Transverse colon (tissue), 4 donors: Measurements from ENCODE around the gene APC2. TPM values are rescaled to one million over a fixed set of nuclear protein-coding genes. Genes with fewer than 3 reads are reported as not detected.

ENCODE experiments used
- DNase-seq: peaks from one replicate; pipeline ENCODE4 v3.0.0-alpha.2; 2019
- H3K27ac ChIP-seq, 4 donors: fragments of 200-600 bp; sonication (generic); 2 replicates each; pipeline ENCODE4 v1.5.1; 2016 to 2018; ENCODE audit warnings: inconsistent platforms in 4 of 4
- H3K27me3 ChIP-seq: fragments of 200-600 bp; sonication (generic); 2 replicates; pipeline ENCODE4 v1.5.1; 2017; ENCODE audit warnings: inconsistent platforms
- H3K36me3 ChIP-seq, 4 donors: fragments of 200-600 bp; sonication (generic); 2 replicates each; pipeline ENCODE4 v1.5.1; 2017 to 2019; ENCODE audit warnings: inconsistent platforms in 4 of 4
- H3K4me1 ChIP-seq, 4 donors: fragments of 200-600 bp; sonication (generic); 2 replicates each; pipeline ENCODE4 v1.5.1; 2017 to 2020; ENCODE audit warnings: inconsistent platforms in 4 of 4
- H3K4me3 ChIP-seq, 4 donors: fragments of 200-600 bp; sonication (generic); 1 replicate in 1 of 4; 2 replicates in 3 of 4; pipeline versions ENCODE4 v1.5.1 to v1.6.1; 2017 to 2019; ENCODE audit warnings: inconsistent platforms in 4 of 4
- H3K9me3 ChIP-seq, 2 donors: fragments of 200-600 bp; sonication (generic); 2 replicates each; pipeline ENCODE4 v1.5.1; 2017 to 2019; ENCODE audit warnings: inconsistent platforms in 2 of 2
- EP300 ChIP-seq: sonication (generic); formaldehyde crosslinking; IDR thresholded peaks from one replicate; pipeline ENCODE4 v1.6.1; 2017; ENCODE audit warnings: antibody characterized with exemption, low read depth
- POLR2A ChIP-seq: fragments of 450-650 bp; IDR thresholded peaks from one replicate; pipeline ENCODE4 v1.6.1; 2016; ENCODE audit warnings: antibody characterized with exemption, mild to moderate bottlenecking, moderate library complexity
- POLR2AphosphoS5 ChIP-seq, 3 donors: sonication (generic); formaldehyde crosslinking; IDR thresholded peaks; one replicate each; pipeline ENCODE4 v1.6.1; 2016; ENCODE audit warnings: antibody characterized with exemption in 3 of 3
- WGBS, 2 donors: methylation state at CpG; one replicate each; pipeline ENCODE4 v1.1.5; 2018; ENCODE audit warnings: low coverage in 1 of 2; 5-methylcytosine and 5-hydroxymethylcytosine counted together
- in situ Hi-C, 4 donors: fragments of 200-750 bp; cut with MboI; loops; one replicate each; pipeline versions ENCODE4 v1.15.0 to v1.15.1; 2017; ENCODE audit warnings: low sequenced_read_pairs in 3 of 4, low pct_ligation_motif_present in 1 of 4, low pct_unique_long_range_greater_than_20kb in 1 of 4
- intact Hi-C: fragments of 100-400 bp; cut with DNase I; formaldehyde crosslinking; loops from one replicate; pipeline ENCODE4 v1.15.1; 2023; ENCODE audit warnings: low total_unique reads
- total RNA-seq, 4 donors: library from RNA; depleted of rRNA; stranded (reverse); fragments of >200 nt; gene quantifications; one replicate each; pipeline ENCODE4 v1.1.0, GENCODE V29; 2016
- TF ChIP-seq, protein P1 (sequence below), 5 experiments: fragments of 200-600 bp in 3 of 5; fragments of 450-650 bp in 2 of 5; sonication (generic) in 3 of 5; IDR thresholded peaks; 1 replicate in 2 of 5; 2 replicates in 3 of 5; pipeline ENCODE4 v1.5.1; 2016 to 2017; ENCODE audit warnings: antibody characterized with exemption in 5 of 5, inconsistent platforms in 3 of 5, mild to moderate bottlenecking in 2 of 5, moderate library complexity in 1 of 5

APC2 gene
- total RNA-seq, 4 donors from 2014 or later, result under 0.01 to 6.0 (median 0.36) TPM

DNA sequence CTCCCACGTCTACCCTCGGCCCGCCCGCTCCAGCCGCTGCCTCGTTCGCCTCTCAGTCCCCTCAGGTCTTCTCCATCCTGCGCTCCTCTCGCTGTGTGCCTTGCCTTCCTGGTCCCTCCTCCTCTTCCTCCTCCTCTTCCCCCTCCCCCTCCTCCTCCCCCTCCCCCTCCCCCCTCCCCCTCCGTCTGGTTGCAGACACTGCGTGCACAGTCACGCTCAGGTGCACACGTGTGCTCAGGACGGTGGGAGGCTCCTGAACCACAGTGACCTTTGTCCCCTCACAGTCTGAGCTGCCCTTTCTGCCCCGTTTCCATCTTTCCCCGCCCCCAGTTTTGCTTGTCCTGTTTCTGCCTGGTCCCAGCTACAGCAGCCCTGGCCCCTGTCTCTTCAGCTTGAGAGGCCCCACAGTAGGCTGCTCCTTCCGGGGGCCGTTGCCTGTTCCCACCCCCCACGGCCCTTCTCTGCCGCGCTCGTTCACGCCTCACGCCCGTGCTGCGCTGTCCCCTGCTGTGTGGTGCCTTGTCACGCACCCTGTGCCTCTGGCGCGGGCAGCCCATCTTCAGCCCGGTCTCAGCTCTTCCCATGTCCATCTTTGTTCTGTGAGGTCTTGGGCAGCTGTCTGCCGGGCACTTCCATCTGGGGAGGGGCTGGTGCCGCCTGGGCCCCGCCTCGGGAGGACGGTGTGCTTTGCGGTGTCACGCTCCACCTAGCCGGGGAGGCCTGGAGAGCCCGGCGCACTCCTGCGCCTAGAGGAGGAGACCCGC, 25.5 kb upstream of the APC2 start:
- no peak overlapping the region for H3K4me3 ChIP-seq
- DNase-seq, result no peak
- whole genome bisulfite sequencing, 2 donors, result 80 to 82% methylated on average over 13 to 42 of the region's 42 CpGs

DNA sequence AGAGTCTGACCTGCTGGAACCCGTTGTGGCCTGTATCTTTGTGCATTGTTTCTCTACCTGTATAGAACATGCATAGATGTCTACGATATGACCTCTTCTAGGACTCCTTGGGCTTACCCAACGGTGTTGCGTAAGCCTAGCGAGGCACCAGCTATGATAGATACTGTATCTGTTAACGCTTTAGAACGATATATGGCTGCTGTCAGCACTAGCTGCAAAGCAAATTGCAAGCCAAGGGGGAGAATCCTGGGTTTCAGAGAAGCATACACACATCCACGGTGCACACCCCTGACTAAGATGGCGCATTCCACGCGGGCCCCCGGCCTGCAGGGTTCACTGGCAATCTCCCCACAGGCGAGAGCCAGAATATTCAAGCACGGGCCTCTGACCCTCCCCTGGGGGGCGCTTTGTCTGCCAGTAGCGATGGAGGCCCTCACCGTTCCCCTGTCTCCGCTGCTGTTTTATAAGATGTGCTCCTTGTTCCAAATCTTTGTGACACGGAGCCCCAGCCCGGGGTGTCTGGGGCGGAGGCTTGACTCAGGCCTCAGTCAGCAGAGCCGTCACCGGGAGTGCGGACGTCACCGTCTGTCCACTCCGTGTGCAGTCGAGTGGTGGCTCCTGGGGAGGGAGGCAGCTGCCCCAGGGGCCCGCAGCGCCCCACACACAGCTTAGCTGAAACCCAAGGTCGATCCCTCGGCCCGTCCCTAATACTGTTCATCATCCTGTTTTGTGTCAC, 24.7 kb upstream of the APC2 start:
- TF ChIP-seq POLR2A (no peak), POLR2AphosphoS5 (IDR thresholded peaks at IDR 0.05) (no peak), EP300 (no peak)
- TF ChIP-seq, protein P1, sequence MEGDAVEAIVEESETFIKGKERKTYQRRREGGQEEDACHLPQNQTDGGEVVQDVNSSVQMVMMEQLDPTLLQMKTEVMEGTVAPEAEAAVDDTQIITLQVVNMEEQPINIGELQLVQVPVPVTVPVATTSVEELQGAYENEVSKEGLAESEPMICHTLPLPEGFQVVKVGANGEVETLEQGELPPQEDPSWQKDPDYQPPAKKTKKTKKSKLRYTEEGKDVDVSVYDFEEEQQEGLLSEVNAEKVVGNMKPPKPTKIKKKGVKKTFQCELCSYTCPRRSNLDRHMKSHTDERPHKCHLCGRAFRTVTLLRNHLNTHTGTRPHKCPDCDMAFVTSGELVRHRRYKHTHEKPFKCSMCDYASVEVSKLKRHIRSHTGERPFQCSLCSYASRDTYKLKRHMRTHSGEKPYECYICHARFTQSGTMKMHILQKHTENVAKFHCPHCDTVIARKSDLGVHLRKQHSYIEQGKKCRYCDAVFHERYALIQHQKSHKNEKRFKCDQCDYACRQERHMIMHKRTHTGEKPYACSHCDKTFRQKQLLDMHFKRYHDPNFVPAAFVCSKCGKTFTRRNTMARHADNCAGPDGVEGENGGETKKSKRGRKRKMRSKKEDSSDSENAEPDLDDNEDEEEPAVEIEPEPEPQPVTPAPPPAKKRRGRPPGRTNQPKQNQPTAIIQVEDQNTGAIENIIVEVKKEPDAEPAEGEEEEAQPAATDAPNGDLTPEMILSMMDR (IDR thresholded peaks at IDR 0.05), result no peak
- Histone ChIP-seq H3K27me3 (no peaks in the 10 kb centered on the region), H3K4me3 (no peak overlapping the region), H3K27ac (no peak overlapping the region), H3K36me3 (peaks cover 0 to 53% (median 27%) of the 10 kb centered on the region in 4 donors), H3K4me1 (peaks cover 0 to 12% (median 2%) of the 10 kb centered on the region in 4 donors), H3K9me3 (no peaks in the 10 kb centered on the region)
- intact Hi-C loops, result no loop called here
- in situ Hi-C loops, result no loop called here
- 88 to 95% methylated on average over 5 to 33 of the region's 33 CpGs for WGBS, 2 donors
- DNase-seq, result no peak

More for the DNA sequence above, 25.5 kb upstream of the APC2 start:
- H3K36me3 ChIP-seq, result peaks cover 0 to 52% (median 24%) of the 10 kb centered on the region in 4 donors
- peaks cover 0 to 12% (median 2%) of the 10 kb centered on the region in 4 donors for H3K4me1 ChIP-seq
- in situ Hi-C loops, result no loop called here
- no peaks in the 10 kb centered on the region for H3K27me3 ChIP-seq
- intact Hi-C loops, result no loop called here
- TF ChIP-seq, protein P1 (IDR thresholded peaks at IDR 0.05), result no peak
- H3K9me3 ChIP-seq, result no peaks in the 10 kb centered on the region
- no peak overlapping the region for H3K27ac ChIP-seq

DNA sequence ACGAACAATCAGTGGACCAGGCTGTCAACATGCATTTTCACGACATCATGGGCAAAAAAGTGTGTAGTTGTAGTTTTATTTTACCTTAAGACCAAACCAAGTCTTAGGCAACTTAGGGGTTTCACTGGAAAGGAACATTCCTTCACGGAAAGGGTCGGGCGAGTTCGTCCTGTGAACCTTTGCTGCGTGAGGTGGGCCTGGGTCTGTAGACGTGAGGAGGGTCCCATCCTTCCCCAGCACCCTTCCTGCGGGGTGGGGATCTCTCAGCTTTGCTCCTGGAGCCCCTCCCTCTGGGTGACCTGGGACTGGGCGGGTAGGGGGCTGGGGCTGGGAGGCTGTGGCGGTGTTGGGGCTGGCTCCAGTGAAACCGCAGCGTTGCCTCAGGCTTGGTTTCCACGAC, 24.0 kb upstream of the APC2 start:
- TF ChIP-seq POLR2A, result no peak
- DNase-seq, result no peak
- no peak overlapping the region for H3K27ac ChIP-seq
- no peaks in the 10 kb centered on the region for H3K27me3 ChIP-seq
- 83 to 92% methylated on average over 2 to 14 of the region's 14 CpGs for WGBS, 2 donors
- H3K9me3 ChIP-seq, result no peaks in the 10 kb centered on the region
- intact Hi-C loops, result no loop called here
- in situ Hi-C loops, result no loop called here
- no peak overlapping the region for H3K4me3 ChIP-seq
- H3K4me1 ChIP-seq, result peaks cover 0 to 12% (median 2%) of the 10 kb centered on the region in 4 donors
- peaks cover 0 to 52% (median 24%) of the 10 kb centered on the region in 4 donors for H3K36me3 ChIP-seq

DNA sequence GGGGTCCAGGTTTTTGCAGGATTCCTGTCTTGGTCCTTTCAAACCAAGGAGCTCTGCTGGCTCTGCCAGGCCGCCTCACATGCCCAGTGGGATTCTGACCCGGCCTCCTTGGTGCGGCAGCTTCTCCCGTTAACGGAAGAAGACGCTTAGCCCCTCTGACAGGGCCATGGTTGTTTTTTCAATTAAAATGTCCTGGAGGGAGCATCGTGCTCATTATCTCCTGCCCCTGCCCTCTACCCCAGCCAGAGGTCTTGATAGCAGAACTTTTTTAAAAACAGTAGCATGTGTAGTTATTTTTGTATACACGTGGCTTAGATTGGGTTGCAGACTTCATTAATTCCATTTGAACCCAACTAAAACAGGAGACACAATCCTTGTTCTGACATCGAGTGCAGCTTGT, 23.2 kb upstream of the APC2 start:
- H3K27ac ChIP-seq, result no peak overlapping the region
- in situ Hi-C loops (no loop called here), intact Hi-C loops (no loop called here)
- peaks cover 0 to 57% (median 23%) of the 10 kb centered on the region in 4 donors for H3K36me3 ChIP-seq
- TF ChIP-seq EP300 (no peak), POLR2A (no peak), POLR2AphosphoS5 (IDR thresholded peaks at IDR 0.05) (no peak)
- TF ChIP-seq, protein P1 (IDR thresholded peaks at IDR 0.05), result no peak
- no peak overlapping the region for H3K4me3 ChIP-seq
- H3K27me3 ChIP-seq, result no peaks in the 10 kb centered on the region
- H3K4me1 ChIP-seq, result peaks cover 0 to 12% (median 2%) of the 10 kb centered on the region in 4 donors
- WGBS, 2 donors, result 87 to 92% methylated on average over 3 to 9 of the region's 9 CpGs
- H3K9me3 ChIP-seq, result no peaks in the 10 kb centered on the region
- DNase-seq, result no peak
